SH-SY5Y (cell line): ENCODE data around the gene ZNF48.

Experiments
- GATA2 ChIP-seq: IDR thresholded peaks from 2 replicates; pipeline ENCODE4 v1.6.1; 2011; ENCODE audit warnings: mild to moderate bottlenecking, low read depth, low read length
- GATA3 ChIP-seq: IDR thresholded peaks from 2 replicates; pipeline ENCODE4 v1.6.1; 2011; ENCODE audit warnings: low read depth, mild to moderate bottlenecking, low read length, moderate library complexity

The ZNF48 gene

DNA sequence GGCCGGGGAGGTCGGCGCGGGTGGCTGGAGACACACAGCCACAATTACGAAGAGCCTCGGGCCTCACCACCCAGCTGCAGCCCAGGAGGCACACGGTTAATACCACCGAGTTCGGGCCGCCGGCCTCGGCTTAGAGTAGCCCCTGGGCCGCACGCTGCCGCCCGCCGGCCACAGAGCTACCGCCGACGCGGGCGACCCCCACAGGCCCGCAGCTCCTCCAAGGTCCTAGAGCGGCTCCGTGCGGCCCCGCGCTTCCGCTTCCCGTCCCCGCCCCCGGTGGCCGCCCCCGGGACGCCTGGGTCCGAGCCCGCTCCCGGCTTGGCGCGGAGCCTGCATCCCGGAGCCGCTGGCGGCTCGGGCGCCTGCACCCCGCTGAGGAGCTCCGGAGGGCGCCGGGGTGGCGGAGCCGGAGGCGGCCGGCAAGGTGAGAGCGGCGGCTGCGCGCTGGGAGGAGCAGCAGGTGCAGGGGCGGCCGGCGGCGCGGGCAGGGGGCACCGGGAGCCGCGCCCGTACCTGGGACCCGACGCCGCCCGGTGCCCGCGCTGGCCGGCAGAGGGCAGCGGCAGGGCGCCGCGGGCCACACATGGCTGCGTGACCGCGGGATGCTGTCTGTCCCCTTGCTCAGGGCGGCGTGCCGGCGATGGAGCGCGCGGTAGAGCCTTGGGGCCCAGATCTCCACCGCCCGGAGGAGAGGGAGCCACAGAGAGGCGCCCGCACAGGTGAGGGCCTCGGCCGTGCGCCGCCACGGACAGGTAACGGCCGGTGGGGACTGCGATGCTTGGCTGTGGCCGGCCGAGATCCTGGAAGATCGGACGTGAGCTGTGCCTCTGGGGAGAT is at the start of gene ZNF48:
TSS of gene ZNF48 (plus strand) at position 266 of the 837 bp plus-strand sequence. CDS start at position 641, 375 bp downstream.
- no peak for TF ChIP-seq GATA2
- TF ChIP-seq GATA3 = no peak

DNA sequence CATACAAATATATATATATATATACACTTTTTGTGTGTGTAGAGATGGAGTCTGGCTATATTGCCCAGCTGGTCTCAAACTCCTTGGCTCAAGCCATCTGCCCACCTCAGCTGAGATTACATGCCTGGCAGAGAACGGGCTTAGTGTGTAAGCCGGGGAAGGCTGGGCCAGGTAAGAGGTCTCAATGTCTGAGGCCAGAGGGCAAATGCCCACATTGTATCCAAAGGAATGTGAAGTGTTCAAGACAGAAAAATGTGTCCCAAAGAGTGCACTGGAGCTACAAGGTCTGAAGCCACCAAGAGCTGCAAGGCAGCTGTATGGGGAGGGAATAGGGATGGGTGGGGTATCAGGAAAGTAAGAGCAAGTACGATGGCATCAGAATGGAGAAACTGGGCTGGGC is 48.9 kb upstream of the ZNF48 start:
- no peak for TF ChIP-seq GATA2
- TF ChIP-seq GATA3 = no peak

GRCh38 chr16:30348113-30348512 is 47.1 kb upstream of the ZNF48 start:
- TF ChIP-seq GATA3 (no peak), GATA2 (no peak)

GRCh38 chr16:30348929-30349328 is 46.3 kb upstream of the ZNF48 start:
- TF ChIP-seq GATA2 (no peak), GATA3 (no peak)

- TF ChIP-seq GATA2 (no peak), GATA3 (no peak)
Observed at GRCh38 chr16:30349675-30350074, 45.5 kb upstream of the ZNF48 start.

DNA sequence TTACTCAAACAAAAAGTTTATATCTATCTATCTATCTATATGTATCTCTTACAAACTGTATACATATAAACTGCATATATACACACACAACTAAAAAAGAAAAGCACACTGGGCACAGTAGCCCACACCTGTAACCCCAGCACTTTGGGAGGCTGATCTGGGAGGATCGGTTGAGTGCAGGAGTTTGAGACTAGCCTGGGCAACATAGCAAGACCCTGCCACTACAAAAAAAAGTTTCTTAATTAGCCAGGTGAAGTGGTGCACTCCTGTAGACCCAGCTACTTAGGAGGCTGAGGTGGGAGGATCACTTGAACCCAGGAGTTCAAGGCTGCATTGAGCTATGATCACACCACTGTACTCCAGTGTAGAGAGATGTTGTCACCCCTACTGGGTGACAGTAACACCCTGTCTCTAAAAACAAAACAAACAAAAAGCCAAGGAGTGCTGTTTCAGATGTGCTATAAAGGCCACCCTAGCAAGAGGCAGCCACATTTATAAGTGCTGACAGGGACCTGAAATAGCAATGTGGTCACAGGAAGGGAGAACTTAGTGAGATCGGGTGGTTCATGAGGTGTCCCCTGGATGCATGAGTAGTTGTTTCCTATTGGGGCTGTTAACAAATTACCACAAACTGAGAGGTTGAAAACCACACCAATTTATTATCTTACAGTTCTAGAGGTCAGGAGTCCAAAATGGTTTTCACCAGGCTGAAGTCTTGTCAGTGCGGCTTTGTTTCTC is 44.9 kb upstream of the ZNF48 start:
- TF ChIP-seq GATA3 = no peak
- no peak for TF ChIP-seq GATA2

DNA sequence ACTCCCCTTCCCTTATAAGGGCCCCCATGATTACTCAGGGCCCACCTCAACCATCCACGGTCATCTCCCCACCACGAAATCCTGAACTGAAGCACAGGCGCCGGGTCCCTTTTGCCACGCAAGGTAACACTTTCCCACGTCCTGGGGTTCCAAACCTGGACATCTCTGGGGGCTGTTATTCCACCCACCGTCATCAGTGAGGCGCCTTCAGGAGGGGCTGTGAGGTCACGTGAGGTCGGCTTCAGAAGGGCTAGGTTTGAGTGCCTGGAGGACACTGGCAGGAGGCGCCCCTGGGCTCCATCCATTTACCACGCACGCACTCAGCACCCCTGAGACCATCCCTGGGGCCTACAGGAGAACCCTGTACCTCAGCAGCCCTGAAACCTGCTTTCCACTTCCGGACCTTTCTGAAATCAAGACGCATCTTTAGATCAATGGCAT is 44.2 kb upstream of the ZNF48 start:
- TF ChIP-seq GATA3 = no peak
- TF ChIP-seq GATA2 = no peak

- TF ChIP-seq GATA3 = no peak
- TF ChIP-seq GATA2 = no peak
Observed at GRCh38 chr16:30351586-30352419, 43.4 kb upstream of the ZNF48 start.

GRCh38 chr16:30352488-30353401 is 42.5 kb upstream of the ZNF48 start:
- TF ChIP-seq GATA2 = no peak
- no peak for TF ChIP-seq GATA3

GRCh38 chr16:30353438-30354129 is 41.6 kb upstream of the ZNF48 start:
- no peak for TF ChIP-seq GATA2
- no peak for TF ChIP-seq GATA3

GRCh38 chr16:30354423-30355143 is 40.6 kb upstream of the ZNF48 start:
- TF ChIP-seq GATA2 (no peak), GATA3 (no peak)
